Measurements from ENCODE around the gene SH3BGRL2.
A peak's percentile ranks its signal among the peaks of the same experiment; 100 is the strongest.

SH3BGRL2 gene

GRCh38 chr6:79713701-79714322 is 82.7 kb downstream of the SH3BGRL2 start:
- peak; percentile 53; the same call in 1 of the 2 replicates for TF ChIP-seq CTCF (IDR thresholded peaks at IDR 0.05; ENCODE audit: borderline replicate concordance, insufficient read depth, low read depth, low read length)

GRCh38 chr6:79717989-79718388 is 86.9 kb downstream of the SH3BGRL2 start:
- no peak overlapping the region for H3K4me3 ChIP-seq (ENCODE audit: low read depth, low read length)
- no peak for TF ChIP-seq CTCF (IDR thresholded peaks at IDR 0.05; ENCODE audit: borderline replicate concordance, insufficient read depth, low read depth, low read length)

More at GRCh38 chr6:79713701-79714322, 82.7 kb downstream of the SH3BGRL2 start:
- no peak overlapping the region for H3K4me3 ChIP-seq (ENCODE audit: low read depth, low read length)

GRCh38 chr6:79718509-79719247 is 87.5 kb downstream of the SH3BGRL2 start:
- H3K4me3 ChIP-seq (ENCODE audit: low read depth, low read length), result no peak overlapping the region
- TF ChIP-seq CTCF (IDR thresholded peaks at IDR 0.05; ENCODE audit: borderline replicate concordance, insufficient read depth, low read depth, low read length), result no peak

GRCh38 chr6:79719248-79719960 is 88.3 kb downstream of the SH3BGRL2 start:
- no peak overlapping the region for H3K4me3 ChIP-seq (ENCODE audit: low read depth, low read length)
- no peak for TF ChIP-seq CTCF (IDR thresholded peaks at IDR 0.05; ENCODE audit: borderline replicate concordance, insufficient read depth, low read depth, low read length)

GRCh38 chr6:79724816-79725215 is 93.7 kb downstream of the SH3BGRL2 start:
- no peak overlapping the region for H3K4me3 ChIP-seq (ENCODE audit: low read depth, low read length)
- no peak for TF ChIP-seq CTCF (IDR thresholded peaks at IDR 0.05; ENCODE audit: borderline replicate concordance, insufficient read depth, low read depth, low read length)

GRCh38 chr6:79731471-79731870 is 100.3 kb downstream of the SH3BGRL2 start:
- H3K4me3 ChIP-seq (ENCODE audit: low read depth, low read length), result no peak overlapping the region
- no peak for TF ChIP-seq CTCF (IDR thresholded peaks at IDR 0.05; ENCODE audit: borderline replicate concordance, insufficient read depth, low read depth, low read length)
